Measurements from ENCODE around the gene ITGBL1. TPM values are rescaled to one million over a fixed set of nuclear protein-coding genes. Genes with fewer than 3 reads are reported as not detected.

Gene ITGBL1
- total and polyA plus RNA-seq, 7 donors, result 0.44 to 5.7 (median 1.7) TPM

GRCh38 chr13:101486708-101487437 is 34.4 kb downstream of the ITGBL1 start:
- TF ChIP-seq, protein P1, sequence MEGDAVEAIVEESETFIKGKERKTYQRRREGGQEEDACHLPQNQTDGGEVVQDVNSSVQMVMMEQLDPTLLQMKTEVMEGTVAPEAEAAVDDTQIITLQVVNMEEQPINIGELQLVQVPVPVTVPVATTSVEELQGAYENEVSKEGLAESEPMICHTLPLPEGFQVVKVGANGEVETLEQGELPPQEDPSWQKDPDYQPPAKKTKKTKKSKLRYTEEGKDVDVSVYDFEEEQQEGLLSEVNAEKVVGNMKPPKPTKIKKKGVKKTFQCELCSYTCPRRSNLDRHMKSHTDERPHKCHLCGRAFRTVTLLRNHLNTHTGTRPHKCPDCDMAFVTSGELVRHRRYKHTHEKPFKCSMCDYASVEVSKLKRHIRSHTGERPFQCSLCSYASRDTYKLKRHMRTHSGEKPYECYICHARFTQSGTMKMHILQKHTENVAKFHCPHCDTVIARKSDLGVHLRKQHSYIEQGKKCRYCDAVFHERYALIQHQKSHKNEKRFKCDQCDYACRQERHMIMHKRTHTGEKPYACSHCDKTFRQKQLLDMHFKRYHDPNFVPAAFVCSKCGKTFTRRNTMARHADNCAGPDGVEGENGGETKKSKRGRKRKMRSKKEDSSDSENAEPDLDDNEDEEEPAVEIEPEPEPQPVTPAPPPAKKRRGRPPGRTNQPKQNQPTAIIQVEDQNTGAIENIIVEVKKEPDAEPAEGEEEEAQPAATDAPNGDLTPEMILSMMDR (IDR thresholded peaks at IDR 0.05), result no peak
- no peak for ATAC-seq
- 71 to 77% (median 71%) methylated on average over 1 of the region's 1 CpG for WGBS, 3 donors
- Histone ChIP-seq H3K9me3 (no peaks in the 10 kb centered on the region), H3K4me3 (no peak overlapping the region), H3K36me3 (ENCODE audit: insufficient read depth in 1 of 2, low read depth in 1 of 2) (no peaks in the 10 kb centered on the region), H3K27me3 (ENCODE audit: insufficient read depth in 3 of 3, low read length in 2 of 3) (no peaks in the 10 kb centered on the region), H3K4me1 (no peaks in the 10 kb centered on the region), H3K27ac (no peak overlapping the region)
- intact Hi-C loops (cut with DNase I), result no loop called here
- no peak for DNase-seq

GRCh38 chr13:101487438-101487830 is 35.0 kb downstream of the ITGBL1 start:
- 86 to 89% (median 87%) methylated on average over 4 of the region's 4 CpGs for WGBS, 3 donors
- Histone ChIP-seq H3K27ac (no peak overlapping the region), H3K9me3 (no peaks in the 10 kb centered on the region), H3K27me3 (ENCODE audit: insufficient read depth in 3 of 3, low read length in 2 of 3) (no peaks in the 10 kb centered on the region), H3K4me3 (no peak overlapping the region), H3K4me1 (no peaks in the 10 kb centered on the region), H3K36me3 (ENCODE audit: insufficient read depth in 1 of 2, low read depth in 1 of 2) (no peaks in the 10 kb centered on the region)
- DNase-seq (no peak), ATAC-seq (no peak)
- intact Hi-C loops (cut with DNase I), result no loop called here
- TF ChIP-seq, protein P1 (IDR thresholded peaks at IDR 0.05), result no peak

DNA sequence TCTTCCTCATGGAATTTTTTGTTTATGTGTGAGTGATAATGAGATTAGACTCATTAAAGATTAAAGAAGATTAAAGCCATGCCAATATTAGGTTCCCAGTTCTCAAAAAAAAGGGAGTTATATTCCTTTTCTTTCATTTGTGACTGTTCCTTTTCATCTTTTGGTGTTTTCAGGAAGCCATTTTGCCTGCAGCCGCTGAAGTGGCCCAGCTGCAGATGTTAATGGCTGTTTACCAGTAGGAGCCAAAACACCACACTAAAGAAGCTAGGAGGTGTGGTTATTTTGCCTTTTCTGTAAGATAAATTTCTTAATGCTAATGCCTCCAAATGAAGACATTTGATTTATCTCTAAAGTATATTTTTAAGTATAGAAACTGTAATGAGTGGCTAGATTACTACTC is 36.3 kb downstream of the ITGBL1 start:
- TF ChIP-seq, protein P1 (IDR thresholded peaks at IDR 0.05), result no peak
- intact Hi-C loops (cut with DNase I), result no loop called here
- ATAC-seq (no peak), DNase-seq (no peak)
- Histone ChIP-seq H3K27ac (no peak overlapping the region), H3K36me3 (ENCODE audit: insufficient read depth in 1 of 2, low read depth in 1 of 2) (no peaks in the 10 kb centered on the region), H3K4me3 (no peak overlapping the region), H3K9me3 (no peaks in the 10 kb centered on the region), H3K4me1 (no peaks in the 10 kb centered on the region), H3K27me3 (ENCODE audit: insufficient read depth in 3 of 3, low read length in 2 of 3) (no peaks in the 10 kb centered on the region)
- WGBS, 3 donors, result 86 to 96% (median 86%) methylated on average over 1 of the region's 1 CpG

- TF ChIP-seq, protein P1 (IDR thresholded peaks at IDR 0.05), result no peak
- ATAC-seq (no peak), DNase-seq (no peak)
- Histone ChIP-seq H3K36me3 (ENCODE audit: insufficient read depth in 1 of 2, low read depth in 1 of 2) (no peaks in the 10 kb centered on the region), H3K27ac (no peak overlapping the region), H3K9me3 (no peaks in the 10 kb centered on the region), H3K4me3 (no peak overlapping the region), H3K4me1 (no peaks in the 10 kb centered on the region), H3K27me3 (ENCODE audit: insufficient read depth in 3 of 3, low read length in 2 of 3) (no peaks in the 10 kb centered on the region)
- intact Hi-C loops (cut with DNase I), result no loop called here
- WGBS, 3 donors, result 82 to 92% (median 86%) methylated on average over 3 of the region's 3 CpGs
Observed at GRCh38 chr13:101489643-101490405, 37.3 kb downstream of the ITGBL1 start.
